ENCODE data around the gene NR5A1.

NR5A1 gene

GRCh38 chr9:124511426-124511840, 4.2 kb upstream of the NR5A1 start:
- DNase-seq (ENCODE audit: low read depth), result no peak
- no peak for TF ChIP-seq CTCF (conservative IDR thresholded peaks at IDR 0.05; ENCODE audit: low read depth, low read length)
- no peak overlapping the region for H3K4me3 ChIP-seq (ENCODE audit: low read depth, low read length)

- no peak for TF ChIP-seq CTCF (conservative IDR thresholded peaks at IDR 0.05; ENCODE audit: low read depth, low read length)
- no peak overlapping the region for H3K4me3 ChIP-seq (ENCODE audit: low read depth, low read length)
- DNase-seq (ENCODE audit: low read depth), result peak; percentile 37
Observed at GRCh38 chr9:124510650-124511425, 3.6 kb upstream of the NR5A1 start.

- H3K4me3 ChIP-seq (ENCODE audit: low read depth, low read length), result no peak overlapping the region
- no peak for DNase-seq (ENCODE audit: low read depth)
- no peak for TF ChIP-seq CTCF (conservative IDR thresholded peaks at IDR 0.05; ENCODE audit: low read depth, low read length)
Observed at GRCh38 chr9:124507880-124508423, 753 bp upstream of the NR5A1 start.

GRCh38 chr9:124506433-124506832, 766 bp downstream of the NR5A1 start:
- TF ChIP-seq CTCF (conservative IDR thresholded peaks at IDR 0.05; ENCODE audit: low read depth, low read length), result no peak
- no peak overlapping the region for H3K4me3 ChIP-seq (ENCODE audit: low read depth, low read length)
- no peak for DNase-seq (ENCODE audit: low read depth)

- DNase-seq (ENCODE audit: low read depth), result no peak
- H3K4me3 ChIP-seq (ENCODE audit: low read depth, low read length), result no peak overlapping the region
- TF ChIP-seq CTCF (conservative IDR thresholded peaks at IDR 0.05; ENCODE audit: low read depth, low read length), result no peak
Observed at GRCh38 chr9:124505901-124506346, 1.3 kb downstream of the NR5A1 start.

- no peak for DNase-seq (ENCODE audit: low read depth)
- H3K4me3 ChIP-seq (ENCODE audit: low read depth, low read length), result no peak overlapping the region
- no peak for TF ChIP-seq CTCF (conservative IDR thresholded peaks at IDR 0.05; ENCODE audit: low read depth, low read length)
Observed at GRCh38 chr9:124505006-124505900, 1.9 kb downstream of the NR5A1 start.

Data from choroid plexus epithelial cell (primary cell).